Cerebellar nuclear complex (tissue), 1 donor: Measurements from ENCODE around the gene NIPBL.
"Not testable (repeated sequence)": the region's sequence is repeated elsewhere in the genome, so short reads cannot be mapped to it uniquely, and the experiment has no call there.

Experiments used
- DNase-seq, 2 experiments: peaks; one replicate each; lab custom pipeline; 2025; lab: John Stamatoyannopoulos, UW

Gene NIPBL

GRCh38 chr5:36904677-36905076, 28.1 kb downstream of the NIPBL start:
- no peak for DNase-seq

GRCh38 chr5:36908544-36909260, 32.1 kb downstream of the NIPBL start:
- DNase-seq: no peak

GRCh38 chr5:36915653-36916052, 39.1 kb downstream of the NIPBL start:
- no peak for DNase-seq

GRCh38 chr5:36916614-36917013, 40.0 kb downstream of the NIPBL start:
- DNase-seq: not testable (repeated sequence)

- not testable (repeated sequence) for DNase-seq
Measured at GRCh38 chr5:36917358-36917757, 40.8 kb downstream of the NIPBL start.

- no peak for DNase-seq
Measured at GRCh38 chr5:36919238-36919637, 42.7 kb downstream of the NIPBL start.

GRCh38 chr5:36919650-36920049, 43.1 kb downstream of the NIPBL start:
- DNase-seq: no peak

- no peak for DNase-seq
Measured at GRCh38 chr5:36928947-36929346, 52.4 kb downstream of the NIPBL start.

GRCh38 chr5:36929438-36929837, 52.9 kb downstream of the NIPBL start:
- DNase-seq: no peak

- no peak for DNase-seq
Measured at GRCh38 chr5:36932056-36932455, 55.5 kb downstream of the NIPBL start.

- DNase-seq: no peak
Measured at GRCh38 chr5:36932699-36933098, 56.1 kb downstream of the NIPBL start.

- no peak for DNase-seq
Measured at GRCh38 chr5:36934740-36935356, 58.3 kb downstream of the NIPBL start.

- DNase-seq: no peak
Measured at GRCh38 chr5:36935805-36936204, 59.2 kb downstream of the NIPBL start.

GRCh38 chr5:36936309-36936708, 59.7 kb downstream of the NIPBL start:
- DNase-seq: no peak

- no peak for DNase-seq
Measured at GRCh38 chr5:36938129-36938528, 61.6 kb downstream of the NIPBL start.

- no peak for DNase-seq
Measured at GRCh38 chr5:36939969-36940858, 63.6 kb downstream of the NIPBL start.

GRCh38 chr5:36943584-36943983, 67.0 kb downstream of the NIPBL start:
- DNase-seq: no peak

GRCh38 chr5:36944024-36944423, 67.5 kb downstream of the NIPBL start:
- no peak for DNase-seq

GRCh38 chr5:36944607-36945225, 68.1 kb downstream of the NIPBL start:
- no peak for DNase-seq

- DNase-seq: no peak
Measured at GRCh38 chr5:36945687-36946086, 69.1 kb downstream of the NIPBL start.

- DNase-seq: no peak
Measured at GRCh38 chr5:36946101-36946500, 69.5 kb downstream of the NIPBL start.

GRCh38 chr5:36948041-36948440, 71.5 kb downstream of the NIPBL start:
- no peak for DNase-seq
